Activated CD8-positive, alpha-beta T cell treated with anti-CD3 and anti-CD28 coated beads for 36 hours (primary cell): Measurements from ENCODE around the gene PRKAG2. TPM values are rescaled to one million over a fixed set of nuclear protein-coding genes. Genes with fewer than 3 reads are reported as not detected.
A peak's percentile ranks its signal among the peaks of the same experiment; 100 is the strongest.

Experiments
- ATAC-seq: fragments of 200-7000 bp; cut with Tn5 transposase; one replicate; pipeline ENCODE4 v1.10.0; 2021; ENCODE audit warnings: mild to moderate bottlenecking, moderate library complexity
- CTCF ChIA-PET: fragments of 350-600 bp; sonication (Branson Sonifier 250); formaldehyde crosslinking; loops from one replicate; lab custom pipeline; 2021; ENCODE audit warnings: antibody characterized with exemption; lab: Charles Lee
- POLR2A ChIA-PET: fragments of 350-600 bp; sonication (Branson Sonifier 250); formaldehyde crosslinking; loops from one replicate; lab custom pipeline; 2021; ENCODE audit warnings: antibody characterized with exemption; lab: Charles Lee
- DNase-seq: peaks from one replicate; pipeline ENCODE4 v3.0.0-alpha.2; 2020
- H3K27ac Mint-ChIP-seq: one replicate; pipeline ENCODE4 v1.8.0; 2021; ENCODE audit warnings: mild to moderate bottlenecking, mixed read lengths
- H3K27me3 Mint-ChIP-seq: one replicate; pipeline ENCODE4 v1.8.0; 2021; ENCODE audit warnings: mixed read lengths
- H3K36me3 Mint-ChIP-seq: one replicate; pipeline ENCODE4 v1.8.0; 2021; ENCODE audit warnings: low read depth, mixed read lengths
- H3K4me1 Mint-ChIP-seq: one replicate; pipeline ENCODE4 v1.8.0; 2021; ENCODE audit warnings: low read depth, mixed read lengths
- H3K4me3 Mint-ChIP-seq: one replicate; pipeline ENCODE4 v1.8.0; 2021; ENCODE audit warnings: mild to moderate bottlenecking, moderate library complexity, mixed read lengths
- H3K9me3 Mint-ChIP-seq: one replicate; pipeline ENCODE4 v1.8.0; 2021; ENCODE audit warnings: mixed read lengths
- intact Hi-C: fragments of 100-400 bp; cut with micrococcal nuclease; formaldehyde crosslinking; loops from one replicate; pipeline ENCODE4 v1.10.0; 2022
- total RNA-seq, 2 experiments: library from RNA; stranded (reverse); gene quantifications; one replicate each; pipeline ENCODE4 v1.2.3, GENCODE V29; 2021
- TF ChIP-seq, protein P1 (sequence below): fragments of 200-600 bp; IDR thresholded peaks from one replicate; pipeline ENCODE4 v1.8.0; 2022; ENCODE audit warnings: antibody characterized with exemption, mild to moderate bottlenecking

The PRKAG2 gene
- total RNA-seq, 2 experiments from 2014 or later, result 17.0 to 19.2 TPM

DNA sequence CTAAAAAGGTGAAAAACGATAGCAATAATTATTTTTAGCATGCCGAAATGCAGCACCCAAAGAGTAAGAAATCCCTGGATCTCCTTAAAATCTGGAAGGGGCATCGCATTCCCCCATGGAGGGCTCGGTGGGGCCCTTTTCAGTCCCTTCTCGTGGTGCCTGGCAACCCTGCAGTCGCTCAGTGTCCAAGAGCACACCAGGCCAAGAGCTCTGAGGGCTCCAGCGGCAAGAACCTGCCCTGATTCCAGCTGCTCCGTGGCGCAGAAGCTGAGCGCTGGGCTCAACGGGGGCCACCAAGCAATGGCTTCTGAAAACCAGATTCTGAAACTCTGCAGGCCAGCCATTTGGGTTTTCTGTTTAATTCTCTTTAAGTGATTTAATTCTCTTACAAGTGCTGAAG is 131.2 kb downstream of the PRKAG2 start:
- no peak overlapping the region for H3K4me3 Mint-ChIP-seq
- ChIA-PET CTCF (interaction anchor here (0.7 to 1.6 kb wide), 9 partner anchors 9 to 176 kb away, joined by 3 to 6 read pairs (median 4); no protein-coding TSS in a partner anchor), POLR2A (interaction anchor here (1.4 to 2.0 kb wide), 2 partner anchors 13 to 114 kb away, joined by 7 to 8 read pairs; no protein-coding TSS in a partner anchor)
- no peaks in the 10 kb centered on the region for H3K27me3 Mint-ChIP-seq
- intact Hi-C loops, result no loop called here
- ATAC-seq (no peak), DNase-seq (no peak)
- H3K4me1 Mint-ChIP-seq, result peaks cover 34% of the 10 kb centered on the region
- H3K27ac Mint-ChIP-seq, result peak overlapping the region; percentile 19
- TF ChIP-seq, protein P1, sequence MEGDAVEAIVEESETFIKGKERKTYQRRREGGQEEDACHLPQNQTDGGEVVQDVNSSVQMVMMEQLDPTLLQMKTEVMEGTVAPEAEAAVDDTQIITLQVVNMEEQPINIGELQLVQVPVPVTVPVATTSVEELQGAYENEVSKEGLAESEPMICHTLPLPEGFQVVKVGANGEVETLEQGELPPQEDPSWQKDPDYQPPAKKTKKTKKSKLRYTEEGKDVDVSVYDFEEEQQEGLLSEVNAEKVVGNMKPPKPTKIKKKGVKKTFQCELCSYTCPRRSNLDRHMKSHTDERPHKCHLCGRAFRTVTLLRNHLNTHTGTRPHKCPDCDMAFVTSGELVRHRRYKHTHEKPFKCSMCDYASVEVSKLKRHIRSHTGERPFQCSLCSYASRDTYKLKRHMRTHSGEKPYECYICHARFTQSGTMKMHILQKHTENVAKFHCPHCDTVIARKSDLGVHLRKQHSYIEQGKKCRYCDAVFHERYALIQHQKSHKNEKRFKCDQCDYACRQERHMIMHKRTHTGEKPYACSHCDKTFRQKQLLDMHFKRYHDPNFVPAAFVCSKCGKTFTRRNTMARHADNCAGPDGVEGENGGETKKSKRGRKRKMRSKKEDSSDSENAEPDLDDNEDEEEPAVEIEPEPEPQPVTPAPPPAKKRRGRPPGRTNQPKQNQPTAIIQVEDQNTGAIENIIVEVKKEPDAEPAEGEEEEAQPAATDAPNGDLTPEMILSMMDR, result no peak
- H3K36me3 Mint-ChIP-seq, result no peaks in the 10 kb centered on the region
- H3K9me3 Mint-ChIP-seq, result no peaks in the 10 kb centered on the region

DNA sequence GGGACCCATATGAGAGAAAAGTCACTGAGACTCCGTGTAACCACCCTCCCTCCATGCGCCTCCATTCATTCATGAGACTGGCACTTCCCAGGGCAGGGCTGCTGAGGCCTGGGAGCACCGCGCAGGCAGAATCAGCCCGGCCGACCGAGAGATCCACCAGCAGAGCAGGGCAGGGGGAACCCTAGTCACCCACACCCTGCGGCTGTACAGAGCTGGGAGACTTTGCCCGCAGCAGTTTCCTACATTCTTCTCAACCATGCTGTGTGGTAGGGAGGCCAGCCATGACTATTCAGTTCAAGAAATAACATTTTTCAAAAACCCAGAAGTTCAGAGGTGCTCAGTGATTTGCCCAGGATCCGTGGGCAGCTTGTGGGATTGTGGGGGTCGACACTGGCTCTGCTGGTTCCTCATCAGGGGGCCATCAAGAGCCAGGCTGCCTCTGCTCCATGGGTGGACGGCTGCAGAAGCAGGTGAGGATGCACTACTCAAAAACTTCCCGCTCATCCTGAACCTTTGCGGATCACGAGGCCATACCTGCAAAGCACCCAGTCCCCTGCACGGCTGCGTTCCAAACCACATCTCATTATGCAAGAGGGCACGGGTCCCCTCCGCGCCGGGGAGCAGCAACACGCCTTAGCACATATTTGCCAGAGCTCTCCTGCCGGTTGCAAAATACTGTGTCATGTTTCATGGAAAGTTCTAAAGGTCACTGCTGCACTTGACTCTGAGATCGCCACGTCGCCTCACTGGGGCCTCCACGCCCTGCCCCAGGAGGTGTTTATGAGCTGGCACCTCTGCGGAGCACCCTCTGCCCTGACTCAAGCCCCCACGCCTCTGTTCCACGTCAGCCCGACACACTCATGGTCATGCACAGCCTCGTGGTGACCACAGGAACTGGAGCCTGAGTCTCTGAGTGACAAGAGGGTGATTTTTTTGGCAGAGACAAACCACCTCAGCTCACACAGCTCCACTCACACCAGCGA is 132.0 kb downstream of the PRKAG2 start:
- intact Hi-C loops, result no loop called here
- H3K27ac Mint-ChIP-seq, result peak overlapping the region; percentile 19
- no peaks in the 10 kb centered on the region for H3K36me3 Mint-ChIP-seq
- CTCF ChIA-PET, result interaction anchor here (1.0 to 1.6 kb wide), 5 partner anchors 8 to 119 kb away, joined by 3 to 6 read pairs (median 4); no protein-coding TSS in a partner anchor
- H3K4me3 Mint-ChIP-seq, result no peak overlapping the region
- no peaks in the 10 kb centered on the region for H3K27me3 Mint-ChIP-seq
- peaks cover 34% of the 10 kb centered on the region for H3K4me1 Mint-ChIP-seq
- H3K9me3 Mint-ChIP-seq, result no peaks in the 10 kb centered on the region
- POLR2A ChIA-PET, result interaction anchor here (1.4 to 2.0 kb wide), 2 partner anchors 14 to 113 kb away, joined by 7 to 8 read pairs; no protein-coding TSS in a partner anchor
- ATAC-seq, result peak; percentile 85
- DNase-seq, result peak; percentile 82
- TF ChIP-seq, protein P1, result no peak

DNA sequence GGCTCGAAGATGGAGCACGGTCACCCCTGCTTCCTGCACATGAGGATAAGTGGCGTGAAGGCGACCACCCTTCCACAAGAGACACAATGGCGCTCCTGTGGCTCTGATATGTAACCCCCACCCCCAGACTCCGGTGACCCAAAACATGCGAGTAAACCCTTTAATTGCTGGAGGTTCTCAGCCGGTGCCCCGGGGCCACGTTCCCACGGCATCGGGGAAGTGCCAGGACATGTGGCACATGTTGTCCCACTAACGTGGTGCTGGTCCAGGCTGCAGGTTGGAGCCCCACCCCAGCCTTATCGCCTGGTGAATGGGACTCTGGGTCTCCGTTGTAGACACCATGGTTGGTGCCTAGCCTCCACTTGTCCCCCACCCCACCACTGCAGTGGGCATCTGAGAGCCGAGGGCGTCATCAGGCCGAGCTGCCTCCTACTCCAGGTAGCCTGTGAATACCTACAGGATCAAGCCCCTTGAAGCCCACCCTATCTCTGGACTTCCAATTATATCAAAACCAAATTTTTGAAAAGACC is 132.8 kb downstream of the PRKAG2 start:
- ATAC-seq (no peak), DNase-seq (no peak)
- ChIA-PET CTCF (interaction anchor here (1.3 kb wide), 2 partner anchors 14 to 15 kb away, joined by 3 to 6 read pairs; no protein-coding TSS in a partner anchor), POLR2A (interaction anchor here (1.4 kb wide), 1 partner anchor 112 kb away, joined by 8 read pairs; no protein-coding TSS in a partner anchor)
- intact Hi-C loops, result no loop called here
- Mint-ChIP-seq H3K9me3 (no peaks in the 10 kb centered on the region), H3K27me3 (no peaks in the 10 kb centered on the region), H3K36me3 (no peaks in the 10 kb centered on the region), H3K27ac (no peak overlapping the region), H3K4me3 (no peak overlapping the region), H3K4me1 (peaks cover 34% of the 10 kb centered on the region)
- TF ChIP-seq, protein P1, result no peak

DNA sequence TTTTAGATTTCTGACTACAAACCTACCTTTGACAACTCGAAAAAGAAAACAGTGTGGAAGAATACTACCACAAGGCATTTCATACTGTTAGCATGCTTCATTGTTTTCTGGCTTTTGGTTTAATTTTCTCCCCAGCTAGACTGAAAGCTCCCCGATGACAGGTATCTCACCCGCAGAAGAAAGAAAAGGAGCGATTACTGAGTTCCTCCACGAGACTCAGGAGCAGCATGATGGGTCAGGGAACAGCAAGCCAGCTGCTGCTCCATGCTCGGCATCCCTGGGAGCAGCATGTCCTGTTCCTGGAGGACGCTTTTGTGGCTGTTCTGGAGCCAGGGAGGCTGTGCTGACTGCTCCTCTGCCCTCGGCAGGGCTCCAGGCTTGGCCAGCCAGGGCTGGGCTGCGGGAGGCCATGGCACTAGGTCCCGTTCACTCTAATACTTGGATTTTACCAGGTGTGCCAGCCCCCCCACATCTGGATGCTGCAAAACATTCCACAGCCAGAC is 133.4 kb downstream of the PRKAG2 start:
- H3K27ac Mint-ChIP-seq, result peak overlapping the region; percentile 52
- H3K27me3 Mint-ChIP-seq, result no peaks in the 10 kb centered on the region
- H3K36me3 Mint-ChIP-seq, result no peaks in the 10 kb centered on the region
- intact Hi-C loops, result no loop called here
- no peak for ATAC-seq
- DNase-seq, result no peak
- no peaks in the 10 kb centered on the region for H3K9me3 Mint-ChIP-seq
- ChIA-PET POLR2A (no interaction called here), CTCF (interaction anchor here (1.2 to 1.3 kb wide), 2 partner anchors 15 to 110 kb away, joined by 3 read pairs; no protein-coding TSS in a partner anchor)
- TF ChIP-seq, protein P1, result no peak
- H3K4me1 Mint-ChIP-seq, result peaks cover 34% of the 10 kb centered on the region
- peak overlapping the region; percentile 21 for H3K4me3 Mint-ChIP-seq
